ENCODE data around the gene MRGPRE.
"Not testable (repeated sequence)": the region's sequence is repeated elsewhere in the genome, so short reads cannot be mapped to it uniquely, and the experiment has no call there.

The MRGPRE gene

GRCh38 chr11:3231851-3232744 lies at the start of gene MRGPRE:
Gene MRGPRE, minus strand, starts transcription at chr11:3232417. Its CDS starts 3,618 bp downstream, at chr11:3228799.
- DNase-seq = peak; percentile 9
- no peak for TF ChIP-seq EZH2 (IDR thresholded peaks at IDR 0.05; ENCODE audit: borderline replicate concordance, low read depth, low read length, severe bottlenecking)
- TF ChIP-seq, protein P1, sequence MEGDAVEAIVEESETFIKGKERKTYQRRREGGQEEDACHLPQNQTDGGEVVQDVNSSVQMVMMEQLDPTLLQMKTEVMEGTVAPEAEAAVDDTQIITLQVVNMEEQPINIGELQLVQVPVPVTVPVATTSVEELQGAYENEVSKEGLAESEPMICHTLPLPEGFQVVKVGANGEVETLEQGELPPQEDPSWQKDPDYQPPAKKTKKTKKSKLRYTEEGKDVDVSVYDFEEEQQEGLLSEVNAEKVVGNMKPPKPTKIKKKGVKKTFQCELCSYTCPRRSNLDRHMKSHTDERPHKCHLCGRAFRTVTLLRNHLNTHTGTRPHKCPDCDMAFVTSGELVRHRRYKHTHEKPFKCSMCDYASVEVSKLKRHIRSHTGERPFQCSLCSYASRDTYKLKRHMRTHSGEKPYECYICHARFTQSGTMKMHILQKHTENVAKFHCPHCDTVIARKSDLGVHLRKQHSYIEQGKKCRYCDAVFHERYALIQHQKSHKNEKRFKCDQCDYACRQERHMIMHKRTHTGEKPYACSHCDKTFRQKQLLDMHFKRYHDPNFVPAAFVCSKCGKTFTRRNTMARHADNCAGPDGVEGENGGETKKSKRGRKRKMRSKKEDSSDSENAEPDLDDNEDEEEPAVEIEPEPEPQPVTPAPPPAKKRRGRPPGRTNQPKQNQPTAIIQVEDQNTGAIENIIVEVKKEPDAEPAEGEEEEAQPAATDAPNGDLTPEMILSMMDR (IDR thresholded peaks at IDR 0.05; ENCODE audit: borderline replicate concordance, extremely low read depth, low read length, poor library complexity, severe bottlenecking) = no peak
- peaks cover 5% of the 10 kb centered on the region for H3K27me3 ChIP-seq (ENCODE audit: insufficient read depth, low read length, poor library complexity)
- H3K4me2 ChIP-seq (ENCODE audit: insufficient read depth, low read length) = no peak within 1 kb of the TSS
- H2AFZ ChIP-seq (ENCODE audit: low read depth, low read length) = no peak within 1 kb of the TSS
- no peak within 1 kb of the TSS for H3K4me3 ChIP-seq (ENCODE audit: low read depth in 1 of 2, low read length in 2 of 2)
- no peaks in the 10 kb centered on the region for H3K4me1 ChIP-seq (ENCODE audit: insufficient read depth, low read length)
- no peaks in the 10 kb centered on the region for H4K20me1 ChIP-seq (ENCODE audit: insufficient read depth, low read length)
- no peak within 1 kb of the TSS for H3K27ac ChIP-seq (ENCODE audit: low read length)
- peak; percentile 47; the same call in 2 of the 3 replicates for ATAC-seq (ENCODE audit: insufficient read depth, low read depth)
- no peak within 1 kb of the TSS for H3K9ac ChIP-seq (ENCODE audit: low read depth, low read length)
- no peaks in the 10 kb centered on the region for H3K36me3 ChIP-seq (ENCODE audit: insufficient read depth, low read length)
- H3K9me3 ChIP-seq (ENCODE audit: insufficient read depth, low read length, severe bottlenecking) = no peaks in the 10 kb centered on the region
- no peaks in the 10 kb centered on the region for H3K79me2 ChIP-seq (ENCODE audit: insufficient read depth, low read length)

DNA sequence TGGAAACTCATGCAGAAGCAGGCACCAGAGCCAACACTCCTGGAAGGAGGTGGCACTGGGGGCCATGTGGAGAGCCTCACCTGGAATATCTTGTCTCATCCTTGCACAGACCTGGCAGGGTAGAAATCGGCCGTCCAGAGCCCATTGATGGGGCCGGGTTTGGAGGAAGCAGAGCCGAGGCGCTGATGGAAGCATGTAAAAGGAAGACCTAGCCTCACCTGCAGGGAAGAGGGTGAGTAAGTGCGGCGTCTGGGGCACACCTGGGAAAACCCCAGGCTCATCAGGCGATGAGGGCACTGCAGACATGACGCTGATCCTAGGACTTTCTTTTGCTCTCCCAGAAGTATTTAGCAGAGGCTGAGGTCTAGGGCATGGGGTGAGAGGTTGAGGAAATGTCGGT lies 48.9 kb upstream of the MRGPRE start:
- not testable (repeated sequence) for H3K4me3 ChIP-seq (ENCODE audit: low read depth in 1 of 2, low read length in 2 of 2); H3K27me3 ChIP-seq (ENCODE audit: insufficient read depth, low read length, poor library complexity); ATAC-seq (ENCODE audit: insufficient read depth, low read depth); H3K4me2 ChIP-seq (ENCODE audit: insufficient read depth, low read length); DNase-seq; H3K9ac ChIP-seq (ENCODE audit: low read depth, low read length); H3K4me1 ChIP-seq (ENCODE audit: insufficient read depth, low read length); H3K79me2 ChIP-seq (ENCODE audit: insufficient read depth, low read length); H4K20me1 ChIP-seq (ENCODE audit: insufficient read depth, low read length); H3K9me3 ChIP-seq (ENCODE audit: insufficient read depth, low read length, severe bottlenecking); H3K36me3 ChIP-seq (ENCODE audit: insufficient read depth, low read length); H2AFZ ChIP-seq (ENCODE audit: low read depth, low read length); H3K27ac ChIP-seq (ENCODE audit: low read length)

GRCh38 chr11:3280662-3281061 lies 48.4 kb upstream of the MRGPRE start:
- H3K9me3 ChIP-seq (ENCODE audit: insufficient read depth, low read length, severe bottlenecking); H3K4me2 ChIP-seq (ENCODE audit: insufficient read depth, low read length); H3K9ac ChIP-seq (ENCODE audit: low read depth, low read length); ATAC-seq (ENCODE audit: insufficient read depth, low read depth); H2AFZ ChIP-seq (ENCODE audit: low read depth, low read length); H3K4me3 ChIP-seq (ENCODE audit: low read depth in 1 of 2, low read length in 2 of 2); H3K79me2 ChIP-seq (ENCODE audit: insufficient read depth, low read length); H3K27me3 ChIP-seq (ENCODE audit: insufficient read depth, low read length, poor library complexity); DNase-seq; H3K36me3 ChIP-seq (ENCODE audit: insufficient read depth, low read length); H3K4me1 ChIP-seq (ENCODE audit: insufficient read depth, low read length); H3K27ac ChIP-seq (ENCODE audit: low read length); H4K20me1 ChIP-seq (ENCODE audit: insufficient read depth, low read length): not testable (repeated sequence)

DNA sequence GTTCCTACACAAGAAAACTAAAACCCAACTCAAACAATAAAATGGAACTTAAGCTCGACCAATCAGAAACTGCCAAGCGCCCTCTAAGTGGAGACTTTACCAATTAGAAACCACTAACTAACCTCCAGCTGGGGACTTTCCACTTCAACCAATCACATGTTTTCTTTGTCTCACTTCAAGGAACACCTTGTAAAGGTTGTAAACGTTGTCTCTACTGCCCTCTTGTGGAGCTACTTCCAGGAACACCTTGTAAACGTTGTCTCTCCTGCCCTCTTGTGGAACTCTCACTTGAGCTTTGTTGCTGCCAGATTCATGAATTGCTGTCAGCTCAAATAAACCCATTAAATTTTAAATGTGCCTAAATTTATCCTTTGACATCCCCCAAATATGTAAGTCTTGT lies 46.7 kb upstream of the MRGPRE start:
- not testable (repeated sequence) for H3K9ac ChIP-seq (ENCODE audit: low read depth, low read length); H3K79me2 ChIP-seq (ENCODE audit: insufficient read depth, low read length); H4K20me1 ChIP-seq (ENCODE audit: insufficient read depth, low read length); DNase-seq; H3K4me1 ChIP-seq (ENCODE audit: insufficient read depth, low read length); H3K4me3 ChIP-seq (ENCODE audit: low read depth in 1 of 2, low read length in 2 of 2); H3K27ac ChIP-seq (ENCODE audit: low read length); H2AFZ ChIP-seq (ENCODE audit: low read depth, low read length); H3K4me2 ChIP-seq (ENCODE audit: insufficient read depth, low read length); H3K9me3 ChIP-seq (ENCODE audit: insufficient read depth, low read length, severe bottlenecking); H3K27me3 ChIP-seq (ENCODE audit: insufficient read depth, low read length, poor library complexity); H3K36me3 ChIP-seq (ENCODE audit: insufficient read depth, low read length)
- peak; percentile 85 for ATAC-seq (ENCODE audit: insufficient read depth, low read depth)

DNA sequence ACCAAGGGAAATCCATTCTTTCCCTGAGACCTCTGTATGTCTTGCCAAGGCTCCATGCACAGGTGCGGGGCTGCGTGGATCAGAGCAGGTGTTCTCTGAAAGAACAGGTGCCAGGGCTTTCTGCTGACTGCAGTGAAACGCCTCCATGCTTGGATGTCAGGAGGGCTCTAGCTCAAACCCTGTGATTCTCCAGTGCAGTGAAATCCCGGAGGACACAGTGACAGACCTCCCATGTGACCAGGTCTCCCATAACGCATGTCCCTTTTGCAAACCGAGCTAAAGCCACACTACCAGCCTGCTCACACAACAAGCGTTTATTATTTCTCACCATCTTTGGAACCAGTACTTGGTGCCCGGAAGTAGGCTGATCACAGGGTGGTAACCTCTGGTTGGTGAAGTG lies 41.4 kb upstream of the MRGPRE start:
- not testable (repeated sequence) for H3K79me2 ChIP-seq (ENCODE audit: insufficient read depth, low read length); H3K36me3 ChIP-seq (ENCODE audit: insufficient read depth, low read length); ATAC-seq (ENCODE audit: insufficient read depth, low read depth); H3K4me3 ChIP-seq (ENCODE audit: low read depth in 1 of 2, low read length in 2 of 2); DNase-seq; H4K20me1 ChIP-seq (ENCODE audit: insufficient read depth, low read length); H3K9ac ChIP-seq (ENCODE audit: low read depth, low read length); H3K9me3 ChIP-seq (ENCODE audit: insufficient read depth, low read length, severe bottlenecking); H3K4me1 ChIP-seq (ENCODE audit: insufficient read depth, low read length); H3K4me2 ChIP-seq (ENCODE audit: insufficient read depth, low read length); H3K27me3 ChIP-seq (ENCODE audit: insufficient read depth, low read length, poor library complexity); H3K27ac ChIP-seq (ENCODE audit: low read length); H2AFZ ChIP-seq (ENCODE audit: low read depth, low read length)

- ATAC-seq (ENCODE audit: insufficient read depth, low read depth); H3K27ac ChIP-seq (ENCODE audit: low read length); H2AFZ ChIP-seq (ENCODE audit: low read depth, low read length); H3K4me3 ChIP-seq (ENCODE audit: low read depth in 1 of 2, low read length in 2 of 2); H3K79me2 ChIP-seq (ENCODE audit: insufficient read depth, low read length); H3K4me1 ChIP-seq (ENCODE audit: insufficient read depth, low read length); H3K36me3 ChIP-seq (ENCODE audit: insufficient read depth, low read length); DNase-seq; H3K9ac ChIP-seq (ENCODE audit: low read depth, low read length); H4K20me1 ChIP-seq (ENCODE audit: insufficient read depth, low read length); H3K27me3 ChIP-seq (ENCODE audit: insufficient read depth, low read length, poor library complexity); H3K9me3 ChIP-seq (ENCODE audit: insufficient read depth, low read length, severe bottlenecking); H3K4me2 ChIP-seq (ENCODE audit: insufficient read depth, low read length): not testable (repeated sequence)
These were observed 30.3 kb upstream of the MRGPRE start for GRCh38 chr11:3262548-3262947.

DNA sequence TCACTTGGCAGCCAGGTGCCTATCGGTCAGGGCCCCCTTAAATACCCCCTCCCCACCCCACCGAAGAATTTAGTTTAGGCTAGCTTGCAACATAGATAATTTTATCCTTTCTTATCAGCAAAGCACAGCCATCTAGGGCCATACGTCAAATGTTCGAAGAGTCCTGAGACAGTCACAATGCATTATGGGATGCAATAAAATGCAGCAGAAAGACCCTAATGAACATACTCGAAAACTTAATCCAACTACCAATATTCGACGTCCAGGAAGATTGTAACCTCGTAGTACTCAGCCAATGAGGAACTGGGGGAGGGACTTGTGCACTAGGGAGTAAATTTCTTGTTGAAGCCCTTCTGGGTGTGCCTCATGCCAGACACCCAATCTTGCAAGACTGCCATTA lies 29.6 kb upstream of the MRGPRE start:
- not testable (repeated sequence) for H3K27ac ChIP-seq (ENCODE audit: low read length); DNase-seq; ATAC-seq (ENCODE audit: insufficient read depth, low read depth)

More for the DNA sequence above, 29.6 kb upstream of the MRGPRE start:
- not testable (repeated sequence) for H3K36me3 ChIP-seq (ENCODE audit: insufficient read depth, low read length); H3K9me3 ChIP-seq (ENCODE audit: insufficient read depth, low read length, severe bottlenecking); H3K4me1 ChIP-seq (ENCODE audit: insufficient read depth, low read length); H3K4me2 ChIP-seq (ENCODE audit: insufficient read depth, low read length); H2AFZ ChIP-seq (ENCODE audit: low read depth, low read length); H3K27me3 ChIP-seq (ENCODE audit: insufficient read depth, low read length, poor library complexity); H4K20me1 ChIP-seq (ENCODE audit: insufficient read depth, low read length); H3K9ac ChIP-seq (ENCODE audit: low read depth, low read length); H3K4me3 ChIP-seq (ENCODE audit: low read depth in 1 of 2, low read length in 2 of 2); H3K79me2 ChIP-seq (ENCODE audit: insufficient read depth, low read length)
